GM12872 (cell line): ENCODE results near the gene IRX6.
A peak's percentile ranks its signal among the peaks of the same experiment; 100 is the strongest.

ENCODE experiments used
- TF ChIP-seq, protein P1 (sequence below): IDR thresholded peaks from 3 replicates; pipeline ENCODE4 v1.5.1; 2011; ENCODE audit warnings: low read depth, mild to moderate bottlenecking, low read length, moderate library complexity; ENCODE audit not compliant: insufficient read depth

Gene IRX6

DNA sequence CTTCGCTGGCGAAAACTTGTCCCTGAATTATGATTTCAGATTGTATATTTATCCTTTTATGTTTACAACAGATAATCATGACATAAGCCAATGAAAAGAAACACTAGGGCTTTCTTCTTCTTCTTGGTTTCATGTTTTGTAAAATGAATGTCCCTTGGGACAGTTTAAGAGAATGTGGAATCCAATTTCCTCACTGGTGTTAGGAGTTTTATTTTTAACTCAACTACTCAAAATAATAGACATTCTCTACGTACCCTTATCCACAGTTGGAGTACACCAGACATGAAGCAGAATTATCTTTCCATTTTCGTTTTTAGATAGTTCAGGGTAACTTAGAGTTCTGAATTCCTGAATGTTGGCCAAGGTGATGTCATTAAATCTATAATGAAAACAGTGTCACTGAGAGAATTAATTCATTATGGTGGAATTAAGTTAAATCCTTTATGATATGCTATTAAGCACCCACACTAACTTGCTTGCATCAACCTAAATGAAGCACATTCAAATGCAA is 43.4 kb downstream of the IRX6 start:
- TF ChIP-seq, protein P1, sequence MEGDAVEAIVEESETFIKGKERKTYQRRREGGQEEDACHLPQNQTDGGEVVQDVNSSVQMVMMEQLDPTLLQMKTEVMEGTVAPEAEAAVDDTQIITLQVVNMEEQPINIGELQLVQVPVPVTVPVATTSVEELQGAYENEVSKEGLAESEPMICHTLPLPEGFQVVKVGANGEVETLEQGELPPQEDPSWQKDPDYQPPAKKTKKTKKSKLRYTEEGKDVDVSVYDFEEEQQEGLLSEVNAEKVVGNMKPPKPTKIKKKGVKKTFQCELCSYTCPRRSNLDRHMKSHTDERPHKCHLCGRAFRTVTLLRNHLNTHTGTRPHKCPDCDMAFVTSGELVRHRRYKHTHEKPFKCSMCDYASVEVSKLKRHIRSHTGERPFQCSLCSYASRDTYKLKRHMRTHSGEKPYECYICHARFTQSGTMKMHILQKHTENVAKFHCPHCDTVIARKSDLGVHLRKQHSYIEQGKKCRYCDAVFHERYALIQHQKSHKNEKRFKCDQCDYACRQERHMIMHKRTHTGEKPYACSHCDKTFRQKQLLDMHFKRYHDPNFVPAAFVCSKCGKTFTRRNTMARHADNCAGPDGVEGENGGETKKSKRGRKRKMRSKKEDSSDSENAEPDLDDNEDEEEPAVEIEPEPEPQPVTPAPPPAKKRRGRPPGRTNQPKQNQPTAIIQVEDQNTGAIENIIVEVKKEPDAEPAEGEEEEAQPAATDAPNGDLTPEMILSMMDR: no peak

DNA sequence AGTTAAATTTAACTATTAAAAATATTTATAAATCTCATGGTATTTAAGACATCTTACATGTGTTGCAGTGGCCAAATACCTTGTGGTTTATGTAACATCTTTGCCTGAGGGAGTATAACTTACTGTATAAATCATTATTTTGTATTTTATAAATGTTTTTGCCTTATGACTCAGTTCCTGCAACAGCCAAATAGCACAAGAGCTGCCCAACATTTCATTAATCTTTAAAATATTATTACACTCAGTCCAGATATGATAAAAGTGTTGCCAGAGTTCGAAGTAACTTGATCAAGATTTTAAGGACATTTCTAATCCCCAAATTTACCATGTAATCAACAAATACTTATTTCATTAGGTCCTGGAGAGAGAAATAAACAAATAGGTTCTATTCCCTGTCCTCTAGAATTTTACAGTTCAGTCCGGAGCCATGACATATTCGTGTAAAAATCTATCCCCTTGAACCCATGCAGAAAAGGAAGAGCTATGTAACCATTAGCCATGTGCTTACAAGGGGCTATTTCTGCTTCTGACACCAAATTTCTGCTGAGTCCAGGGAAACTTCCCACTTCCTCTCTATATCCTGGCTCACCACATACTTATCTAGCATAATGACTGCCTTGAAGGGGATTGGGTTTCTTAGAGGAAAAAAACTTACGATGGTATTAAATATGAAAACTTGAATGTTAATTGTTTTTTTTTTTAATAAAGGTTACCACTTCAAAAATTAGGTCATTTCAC is 44.0 kb downstream of the IRX6 start:
- TF ChIP-seq, protein P1: no peak

DNA sequence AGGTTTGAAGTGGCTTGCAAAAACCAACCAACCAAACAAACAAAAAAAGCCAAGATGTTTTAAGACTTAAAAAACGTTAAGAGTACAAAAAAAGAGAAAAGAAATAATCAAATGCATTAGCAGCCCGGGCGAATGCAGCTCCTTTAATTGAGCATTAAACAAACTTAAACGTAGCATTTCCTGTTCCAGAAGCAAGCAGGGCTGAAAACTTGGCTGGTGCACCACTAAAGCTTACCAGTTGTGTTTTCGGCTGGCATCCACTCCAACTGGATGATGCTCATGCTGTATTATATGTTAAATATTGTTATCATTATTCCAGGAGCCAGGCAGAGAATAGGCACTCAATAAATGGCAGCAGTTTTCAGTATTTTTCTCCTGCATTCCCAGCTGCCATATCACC is 45.1 kb downstream of the IRX6 start:
- TF ChIP-seq, protein P1: no peak

DNA sequence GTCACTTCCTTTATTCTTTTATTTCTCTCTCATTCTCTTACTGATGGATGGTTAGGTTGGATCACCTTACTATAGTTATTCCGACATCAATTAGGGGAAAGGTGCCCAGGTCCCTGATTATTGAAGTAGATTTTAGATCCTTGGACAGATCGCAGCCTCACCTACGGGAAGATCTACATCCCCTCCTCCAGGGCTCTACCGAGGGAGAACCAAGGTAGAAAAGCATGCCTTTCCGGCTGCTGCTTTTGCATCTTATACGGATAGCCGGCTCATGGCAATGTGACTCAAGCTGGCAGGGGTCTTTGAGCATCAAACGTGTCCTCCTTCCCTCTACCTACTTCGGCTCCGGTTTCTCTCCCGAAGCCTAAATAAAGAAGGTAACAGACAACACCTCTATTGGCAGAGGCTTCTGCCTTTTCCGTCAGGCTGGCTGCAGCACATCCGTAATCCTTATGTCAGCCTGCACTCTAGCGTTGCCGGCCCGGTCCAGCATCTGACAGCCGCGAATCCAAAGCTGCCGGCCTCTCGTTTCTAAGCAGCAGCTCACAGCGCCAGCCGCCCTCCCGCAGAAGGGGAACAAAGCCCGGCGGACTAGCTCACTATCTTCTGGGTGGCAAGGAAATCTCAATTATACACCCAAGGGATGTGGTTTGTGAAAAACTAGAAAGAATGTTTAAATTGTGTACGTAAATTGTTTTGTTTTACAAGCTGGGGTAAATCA is 46.9 kb downstream of the IRX6 start:
- TF ChIP-seq, protein P1: peak; percentile 78

DNA sequence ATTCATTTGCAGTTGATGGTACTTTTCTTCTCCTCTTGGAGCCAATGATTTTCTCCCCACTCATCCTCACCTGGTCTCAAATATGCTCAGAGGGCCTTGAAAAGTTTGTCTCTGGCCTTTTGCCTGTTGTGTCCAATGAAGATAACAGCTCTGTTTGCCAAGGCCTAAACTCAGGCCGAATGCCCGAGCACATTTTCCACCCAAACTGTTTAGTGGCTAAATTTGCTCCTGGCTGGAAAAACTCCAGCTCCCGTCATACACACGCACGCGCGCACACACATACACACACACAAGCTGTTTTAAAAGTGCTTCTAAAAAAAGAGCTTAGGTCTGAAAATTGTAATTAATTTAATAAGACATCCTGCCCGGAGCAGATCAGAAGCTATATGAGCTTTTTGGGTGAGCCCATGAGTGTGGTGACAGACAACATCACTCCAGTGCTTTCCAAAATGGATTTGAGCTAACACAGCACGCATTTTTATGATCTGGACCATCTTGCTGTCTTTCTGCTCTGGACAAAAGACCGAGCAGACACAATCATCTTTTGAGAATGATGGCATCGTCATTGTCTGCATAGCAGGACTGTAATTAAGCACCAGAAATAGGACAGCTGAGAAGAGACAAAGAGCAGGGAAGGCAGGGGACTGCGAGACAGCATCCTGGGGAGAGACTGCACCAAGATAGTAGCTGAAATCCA is 48.9 kb downstream of the IRX6 start:
- TF ChIP-seq, protein P1: no peak

DNA sequence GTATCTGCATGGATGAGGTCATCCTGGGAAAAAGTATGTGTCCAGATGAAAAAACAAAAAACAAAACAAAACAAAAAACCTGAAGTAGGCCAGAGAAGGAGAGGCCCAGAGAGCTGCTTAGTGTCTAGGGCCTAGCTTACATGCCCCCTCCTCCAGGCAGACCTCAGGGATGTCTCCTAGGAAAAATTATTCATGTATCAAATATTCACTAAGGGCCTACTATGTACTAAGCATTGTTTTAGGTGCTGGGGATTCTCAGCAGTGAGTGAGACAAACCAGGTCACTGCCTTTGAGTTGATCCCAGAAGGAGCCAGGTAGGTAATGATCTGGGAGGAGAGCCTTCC is 49.5 kb downstream of the IRX6 start:
- TF ChIP-seq, protein P1: no peak

DNA sequence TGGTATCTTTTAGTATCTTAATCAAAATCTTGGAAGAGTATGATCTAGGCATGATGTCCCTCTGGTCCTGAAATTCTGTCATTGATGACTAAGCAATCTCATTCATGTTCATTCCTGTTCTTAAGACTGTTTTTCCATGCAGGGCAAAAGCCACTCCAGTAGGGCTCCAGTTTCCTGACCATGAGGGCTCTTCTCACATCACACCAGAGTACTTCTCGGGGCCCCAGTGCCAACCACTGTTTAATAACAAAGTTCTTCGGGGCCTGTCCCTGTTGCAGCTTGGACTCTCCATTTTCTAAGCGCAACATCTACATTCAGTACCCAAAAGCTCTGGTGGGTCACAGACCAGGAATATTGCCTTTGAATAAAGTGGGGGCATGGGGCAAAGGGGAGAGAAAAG is 52.0 kb downstream of the IRX6 start:
- TF ChIP-seq, protein P1: no peak
